ENCODE data around the gene ABCA4.

Gene ABCA4

DNA sequence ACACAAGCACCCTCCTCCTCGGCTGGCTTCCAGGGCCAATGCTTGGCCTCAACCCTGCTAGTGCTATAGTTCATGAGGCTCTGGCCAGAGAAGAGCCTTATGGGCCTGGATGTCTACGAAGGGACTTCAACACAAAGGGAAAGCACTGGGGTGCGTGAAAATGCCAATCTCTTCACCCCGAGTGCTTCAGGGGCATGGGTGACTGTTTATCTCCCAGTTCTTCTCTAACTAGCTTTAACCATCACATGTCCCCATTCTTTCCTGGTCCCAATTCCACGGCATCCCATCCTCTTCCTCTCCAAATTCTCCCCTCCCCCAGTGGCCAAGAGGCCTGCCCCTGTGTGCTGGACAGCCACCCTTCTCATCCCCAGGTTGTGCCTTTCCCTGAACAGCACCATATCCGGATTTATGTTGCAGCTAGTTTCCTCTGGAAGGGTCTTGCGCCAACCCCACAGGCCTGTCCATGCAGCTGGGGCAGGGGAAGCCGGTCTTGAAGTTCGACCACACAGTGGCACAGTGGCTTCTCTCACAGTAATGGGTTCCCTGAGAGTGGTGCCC lies 16.7 kb downstream of the ABCA4 start:
- Histone ChIP-seq H3K4me1 (ENCODE audit: insufficient read depth, poor library complexity, severe bottlenecking) (peaks cover 16% of the 10 kb centered on the region), H3K9me3 (ENCODE audit: severe bottlenecking) (no peaks in the 10 kb centered on the region), H3K27me3 (ENCODE audit: insufficient read depth, poor library complexity, severe bottlenecking) (no peaks in the 10 kb centered on the region), H3K27ac (ENCODE audit: poor library complexity, severe bottlenecking) (no peak overlapping the region), H3K4me3 (ENCODE audit: severe bottlenecking) (no peak overlapping the region), H3K36me3 (ENCODE audit: low read depth) (no peaks in the 10 kb centered on the region)
- TF ChIP-seq, protein P1, sequence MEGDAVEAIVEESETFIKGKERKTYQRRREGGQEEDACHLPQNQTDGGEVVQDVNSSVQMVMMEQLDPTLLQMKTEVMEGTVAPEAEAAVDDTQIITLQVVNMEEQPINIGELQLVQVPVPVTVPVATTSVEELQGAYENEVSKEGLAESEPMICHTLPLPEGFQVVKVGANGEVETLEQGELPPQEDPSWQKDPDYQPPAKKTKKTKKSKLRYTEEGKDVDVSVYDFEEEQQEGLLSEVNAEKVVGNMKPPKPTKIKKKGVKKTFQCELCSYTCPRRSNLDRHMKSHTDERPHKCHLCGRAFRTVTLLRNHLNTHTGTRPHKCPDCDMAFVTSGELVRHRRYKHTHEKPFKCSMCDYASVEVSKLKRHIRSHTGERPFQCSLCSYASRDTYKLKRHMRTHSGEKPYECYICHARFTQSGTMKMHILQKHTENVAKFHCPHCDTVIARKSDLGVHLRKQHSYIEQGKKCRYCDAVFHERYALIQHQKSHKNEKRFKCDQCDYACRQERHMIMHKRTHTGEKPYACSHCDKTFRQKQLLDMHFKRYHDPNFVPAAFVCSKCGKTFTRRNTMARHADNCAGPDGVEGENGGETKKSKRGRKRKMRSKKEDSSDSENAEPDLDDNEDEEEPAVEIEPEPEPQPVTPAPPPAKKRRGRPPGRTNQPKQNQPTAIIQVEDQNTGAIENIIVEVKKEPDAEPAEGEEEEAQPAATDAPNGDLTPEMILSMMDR (IDR thresholded peaks at IDR 0.05; ENCODE audit: poor library complexity, severe bottlenecking), result no peak
- DNase-seq (ENCODE audit: low spot score) (no peak), ATAC-seq (ENCODE audit: low read depth) (no peak)

DNA sequence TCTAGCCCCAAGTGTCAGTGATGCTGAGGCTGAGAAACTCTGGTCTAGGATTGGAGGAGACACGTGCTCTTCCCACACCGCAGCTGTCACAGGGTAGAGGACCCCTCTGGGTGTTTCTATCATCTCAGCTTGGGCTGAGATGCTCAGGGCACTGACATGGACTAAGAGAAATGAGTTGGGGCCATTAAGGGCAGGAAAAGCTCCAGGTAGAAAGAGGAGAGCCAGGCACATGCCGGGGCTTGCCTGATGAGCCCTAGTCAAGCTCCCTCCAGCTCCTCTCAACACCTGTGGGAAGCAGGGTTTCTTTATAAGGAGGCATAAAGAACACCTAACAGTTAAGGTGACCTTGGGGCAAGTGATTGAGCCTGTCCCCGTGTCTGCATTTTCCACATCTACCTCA lies 17.3 kb downstream of the ABCA4 start:
- H3K27ac ChIP-seq (ENCODE audit: poor library complexity, severe bottlenecking), result no peak overlapping the region
- TF ChIP-seq, protein P1 (IDR thresholded peaks at IDR 0.05; ENCODE audit: poor library complexity, severe bottlenecking), result no peak
- H3K27me3 ChIP-seq (ENCODE audit: insufficient read depth, poor library complexity, severe bottlenecking), result no peaks in the 10 kb centered on the region
- H3K4me1 ChIP-seq (ENCODE audit: insufficient read depth, poor library complexity, severe bottlenecking), result peaks cover 16% of the 10 kb centered on the region
- H3K4me3 ChIP-seq (ENCODE audit: severe bottlenecking), result no peak overlapping the region
- ATAC-seq (ENCODE audit: low read depth) (peak; percentile 53), DNase-seq (ENCODE audit: low spot score) (no peak)
- H3K36me3 ChIP-seq (ENCODE audit: low read depth), result no peaks in the 10 kb centered on the region
- H3K9me3 ChIP-seq (ENCODE audit: severe bottlenecking), result no peaks in the 10 kb centered on the region

DNA sequence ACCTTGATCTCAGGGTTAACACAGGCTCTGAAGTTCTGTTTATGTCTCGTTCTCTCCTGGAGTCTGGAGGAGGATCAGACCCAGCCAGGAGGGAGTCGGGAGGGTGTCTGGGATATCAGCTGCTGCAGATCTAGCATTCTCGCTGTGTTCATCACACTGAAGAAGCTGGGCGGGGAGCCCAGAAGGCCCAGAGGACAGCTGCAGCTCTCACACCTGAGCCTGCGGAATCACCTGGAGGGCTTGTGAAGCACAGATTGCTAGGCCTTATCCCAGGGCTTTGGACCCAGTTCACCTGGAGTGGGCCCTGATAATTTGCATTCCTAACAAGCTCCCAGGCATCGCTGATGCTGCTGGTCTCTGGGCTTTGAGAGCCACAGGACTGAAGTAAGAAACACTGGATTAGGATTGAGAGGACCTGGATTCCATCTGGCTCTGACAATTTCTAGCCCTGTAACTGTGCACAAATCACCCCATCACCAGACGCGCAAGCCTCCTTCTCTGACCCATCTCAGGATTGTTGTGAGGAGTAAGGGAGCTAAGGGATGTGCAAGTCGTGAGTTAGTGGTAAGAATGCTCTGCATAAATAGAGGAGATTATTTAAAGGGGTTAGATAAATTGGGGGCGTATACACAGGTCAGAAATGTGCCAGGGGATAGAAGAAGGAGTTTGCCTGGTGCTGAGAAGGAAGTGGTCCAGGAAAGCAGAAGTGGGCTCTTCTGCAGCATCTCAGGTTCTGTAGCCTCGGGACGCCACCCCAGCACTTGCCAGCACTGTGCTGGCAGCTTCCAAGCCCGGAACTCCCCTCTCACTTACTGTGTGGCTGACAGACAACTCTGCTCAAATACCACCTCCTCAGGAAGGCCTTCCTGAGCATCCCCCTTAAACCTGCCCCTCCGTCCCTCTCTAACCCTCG lies 19.1 kb downstream of the ABCA4 start:
- peaks cover 16% of the 10 kb centered on the region for H3K4me1 ChIP-seq (ENCODE audit: insufficient read depth, poor library complexity, severe bottlenecking)
- no peak overlapping the region for H3K4me3 ChIP-seq (ENCODE audit: severe bottlenecking)
- ATAC-seq (ENCODE audit: low read depth) (peak; percentile 61), DNase-seq (ENCODE audit: low spot score) (no peak)
- H3K9me3 ChIP-seq (ENCODE audit: severe bottlenecking), result no peaks in the 10 kb centered on the region
- no peak overlapping the region for H3K27ac ChIP-seq (ENCODE audit: poor library complexity, severe bottlenecking)
- no peaks in the 10 kb centered on the region for H3K36me3 ChIP-seq (ENCODE audit: low read depth)
- H3K27me3 ChIP-seq (ENCODE audit: insufficient read depth, poor library complexity, severe bottlenecking), result no peaks in the 10 kb centered on the region
- TF ChIP-seq, protein P1 (IDR thresholded peaks at IDR 0.05; ENCODE audit: poor library complexity, severe bottlenecking), result no peak

DNA sequence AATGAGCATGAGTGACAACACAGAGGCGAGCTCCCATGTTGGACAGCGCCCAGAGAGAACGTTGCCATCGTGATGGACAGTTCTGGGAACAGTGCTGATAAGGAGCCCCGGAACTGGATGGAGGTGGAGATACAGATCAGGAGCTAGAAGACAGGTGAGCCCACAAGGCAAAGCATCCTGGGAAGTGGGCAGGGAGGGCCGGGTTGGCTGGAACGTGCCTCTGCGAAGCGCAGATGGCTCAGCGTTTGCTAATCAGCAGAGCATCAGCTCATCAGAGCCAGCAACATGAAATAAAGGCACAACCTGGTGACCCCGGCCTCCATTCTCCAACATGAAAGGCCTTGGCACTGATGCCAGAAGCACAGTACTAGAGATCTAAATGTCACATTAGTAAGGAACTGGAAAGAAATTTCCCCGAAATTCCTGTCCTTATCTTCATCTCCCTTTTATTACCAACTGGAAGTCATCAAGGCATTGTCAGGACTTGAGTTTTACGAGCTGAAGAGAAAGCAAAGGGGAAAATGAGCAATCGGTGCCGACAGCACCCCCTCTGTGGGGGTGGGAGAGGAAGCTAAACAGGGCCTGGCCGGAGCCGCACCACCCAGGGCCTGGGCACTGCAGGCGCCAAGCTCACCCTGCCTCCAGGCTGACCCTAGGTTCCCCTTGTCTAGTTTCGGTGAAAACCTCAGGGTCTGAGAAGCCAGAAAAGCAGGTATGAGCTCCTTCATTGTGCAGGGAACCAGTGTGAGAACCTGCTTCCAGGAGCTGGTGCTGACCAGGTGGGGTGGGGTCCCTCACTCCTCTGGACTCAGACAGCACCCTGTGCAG lies 19.9 kb downstream of the ABCA4 start:
- no peaks in the 10 kb centered on the region for H3K36me3 ChIP-seq (ENCODE audit: low read depth)
- H3K27ac ChIP-seq (ENCODE audit: poor library complexity, severe bottlenecking), result no peak overlapping the region
- no peaks in the 10 kb centered on the region for H3K27me3 ChIP-seq (ENCODE audit: insufficient read depth, poor library complexity, severe bottlenecking)
- no peaks in the 10 kb centered on the region for H3K9me3 ChIP-seq (ENCODE audit: severe bottlenecking)
- ATAC-seq (ENCODE audit: low read depth) (no peak; the same call in 2 of the 3 replicates), DNase-seq (ENCODE audit: low spot score) (no peak)
- TF ChIP-seq, protein P1 (IDR thresholded peaks at IDR 0.05; ENCODE audit: poor library complexity, severe bottlenecking), result no peak
- H3K4me3 ChIP-seq (ENCODE audit: severe bottlenecking), result no peak overlapping the region
- H3K4me1 ChIP-seq (ENCODE audit: insufficient read depth, poor library complexity, severe bottlenecking), result peaks cover 16% of the 10 kb centered on the region
